Measurements from ENCODE around the gene UBAC1.
A peak's percentile ranks its signal among the peaks of the same experiment; 100 is the strongest.

UBAC1 gene

GRCh38 chr9:135907006-135907430 is 54.2 kb downstream of the UBAC1 start:
- peak overlapping the region; percentile 70 for H3K4me3 ChIP-seq (ENCODE audit: low read length)
- peaks cover 36% of the 10 kb centered on the region for H3K4me1 ChIP-seq (ENCODE audit: control insufficient read depth, insufficient read depth, low read length)

GRCh38 chr9:135906291-135907005 is 54.7 kb downstream of the UBAC1 start:
- Histone ChIP-seq H3K9me3 (replicated peaks; ENCODE audit: low read length) (no peaks in the 10 kb centered on the region), H3K4me1 (ENCODE audit: control insufficient read depth, insufficient read depth, low read length) (peaks cover 36% of the 10 kb centered on the region), H3K36me3 (ENCODE audit: insufficient read depth, low read length) (peaks cover 19% of the 10 kb centered on the region), H3K27me3 (ENCODE audit: control insufficient read depth, insufficient read depth, low read length) (no peaks in the 10 kb centered on the region), H3K4me3 (ENCODE audit: low read length) (peak overlapping the region; percentile 70), H3K9ac (ENCODE audit: low read depth, low read length) (peak overlapping the region; percentile 52), H3K4me2 (ENCODE audit: low read length) (peak overlapping the region; percentile 87)

More at GRCh38 chr9:135907006-135907430, 54.2 kb downstream of the UBAC1 start:
- H3K27me3 ChIP-seq (ENCODE audit: control insufficient read depth, insufficient read depth, low read length): no peaks in the 10 kb centered on the region
- H3K4me2 ChIP-seq (ENCODE audit: low read length): peak overlapping the region; percentile 87
- no peaks in the 10 kb centered on the region for H3K9me3 ChIP-seq (replicated peaks; ENCODE audit: low read length)
- peak overlapping the region; percentile 56 for H3K9ac ChIP-seq (ENCODE audit: low read depth, low read length)
- H3K36me3 ChIP-seq (ENCODE audit: insufficient read depth, low read length): peaks cover 25% of the 10 kb centered on the region

GRCh38 chr9:135905380-135906258 is 55.6 kb downstream of the UBAC1 start:
- Histone ChIP-seq H3K4me3 (ENCODE audit: low read length) (peak overlapping the region; percentile 70), H3K9ac (ENCODE audit: low read depth, low read length) (peak overlapping the region; percentile 52), H3K9me3 (replicated peaks; ENCODE audit: low read length) (no peaks in the 10 kb centered on the region), H3K36me3 (ENCODE audit: insufficient read depth, low read length) (peaks cover 11% of the 10 kb centered on the region), H3K27me3 (ENCODE audit: control insufficient read depth, insufficient read depth, low read length) (no peaks in the 10 kb centered on the region), H3K4me2 (ENCODE audit: low read length) (peak overlapping the region; percentile 87), H3K4me1 (ENCODE audit: control insufficient read depth, insufficient read depth, low read length) (peaks cover 36% of the 10 kb centered on the region)

- Histone ChIP-seq H3K4me3 (ENCODE audit: low read length) (no peak overlapping the region), H3K9ac (ENCODE audit: low read depth, low read length) (no peak overlapping the region), H3K27me3 (ENCODE audit: control insufficient read depth, insufficient read depth, low read length) (no peaks in the 10 kb centered on the region), H3K4me1 (ENCODE audit: control insufficient read depth, insufficient read depth, low read length) (peaks cover 31% of the 10 kb centered on the region), H3K4me2 (ENCODE audit: low read length) (no peak overlapping the region), H3K36me3 (ENCODE audit: insufficient read depth, low read length) (peaks cover 4% of the 10 kb centered on the region), H3K9me3 (replicated peaks; ENCODE audit: low read length) (no peaks in the 10 kb centered on the region)
Observed at GRCh38 chr9:135903786-135904520, 57.2 kb downstream of the UBAC1 start.

- peaks cover 24% of the 10 kb centered on the region for H3K4me1 ChIP-seq (ENCODE audit: control insufficient read depth, insufficient read depth, low read length)
- no peak overlapping the region for H3K4me2 ChIP-seq (ENCODE audit: low read length)
- no peaks in the 10 kb centered on the region for H3K9me3 ChIP-seq (replicated peaks; ENCODE audit: low read length)
- H3K4me3 ChIP-seq (ENCODE audit: low read length): no peak overlapping the region
- no peak overlapping the region for H3K9ac ChIP-seq (ENCODE audit: low read depth, low read length)
- H3K36me3 ChIP-seq (ENCODE audit: insufficient read depth, low read length): peaks cover 4% of the 10 kb centered on the region
- no peaks in the 10 kb centered on the region for H3K27me3 ChIP-seq (ENCODE audit: control insufficient read depth, insufficient read depth, low read length)
Observed at GRCh38 chr9:135903358-135903656, 57.9 kb downstream of the UBAC1 start.

- H3K9me3 ChIP-seq (replicated peaks; ENCODE audit: low read length): no peaks in the 10 kb centered on the region
- H3K4me1 ChIP-seq (ENCODE audit: control insufficient read depth, insufficient read depth, low read length): peaks cover 21% of the 10 kb centered on the region
- peaks cover 4% of the 10 kb centered on the region for H3K36me3 ChIP-seq (ENCODE audit: insufficient read depth, low read length)
- no peak overlapping the region for H3K4me3 ChIP-seq (ENCODE audit: low read length)
- no peaks in the 10 kb centered on the region for H3K27me3 ChIP-seq (ENCODE audit: control insufficient read depth, insufficient read depth, low read length)
- no peak overlapping the region for H3K9ac ChIP-seq (ENCODE audit: low read depth, low read length)
- H3K4me2 ChIP-seq (ENCODE audit: low read length): no peak overlapping the region
Observed at GRCh38 chr9:135902655-135903357, 58.4 kb downstream of the UBAC1 start.

- peaks cover 21% of the 10 kb centered on the region for H3K4me1 ChIP-seq (ENCODE audit: control insufficient read depth, insufficient read depth, low read length)
- H3K9me3 ChIP-seq (replicated peaks; ENCODE audit: low read length): no peaks in the 10 kb centered on the region
- H3K27me3 ChIP-seq (ENCODE audit: control insufficient read depth, insufficient read depth, low read length): no peaks in the 10 kb centered on the region
- peaks cover 4% of the 10 kb centered on the region for H3K36me3 ChIP-seq (ENCODE audit: insufficient read depth, low read length)
- no peak overlapping the region for H3K4me2 ChIP-seq (ENCODE audit: low read length)
- no peak overlapping the region for H3K9ac ChIP-seq (ENCODE audit: low read depth, low read length)
- H3K4me3 ChIP-seq (ENCODE audit: low read length): no peak overlapping the region
Observed at GRCh38 chr9:135901826-135902225, 59.3 kb downstream of the UBAC1 start.

- Histone ChIP-seq H3K9me3 (replicated peaks; ENCODE audit: low read length) (no peaks in the 10 kb centered on the region), H3K9ac (ENCODE audit: low read depth, low read length) (no peak overlapping the region), H3K4me3 (ENCODE audit: low read length) (no peak overlapping the region), H3K36me3 (ENCODE audit: insufficient read depth, low read length) (peaks cover 4% of the 10 kb centered on the region), H3K4me1 (ENCODE audit: control insufficient read depth, insufficient read depth, low read length) (peaks cover 20% of the 10 kb centered on the region), H3K4me2 (ENCODE audit: low read length) (no peak overlapping the region), H3K27me3 (ENCODE audit: control insufficient read depth, insufficient read depth, low read length) (no peaks in the 10 kb centered on the region)
Observed at GRCh38 chr9:135901031-135901758, 60.0 kb downstream of the UBAC1 start.

- Histone ChIP-seq H3K9me3 (replicated peaks; ENCODE audit: low read length) (no peaks in the 10 kb centered on the region), H3K36me3 (ENCODE audit: insufficient read depth, low read length) (no peaks in the 10 kb centered on the region), H3K27me3 (ENCODE audit: control insufficient read depth, insufficient read depth, low read length) (no peaks in the 10 kb centered on the region), H3K4me3 (ENCODE audit: low read length) (no peak overlapping the region), H3K9ac (ENCODE audit: low read depth, low read length) (no peak overlapping the region), H3K4me2 (ENCODE audit: low read length) (no peak overlapping the region), H3K4me1 (ENCODE audit: control insufficient read depth, insufficient read depth, low read length) (no peaks in the 10 kb centered on the region)
Observed at GRCh38 chr9:135898634-135899407, 62.4 kb downstream of the UBAC1 start.

- Histone ChIP-seq H3K27me3 (ENCODE audit: control insufficient read depth, insufficient read depth, low read length) (no peaks in the 10 kb centered on the region), H3K36me3 (ENCODE audit: insufficient read depth, low read length) (no peaks in the 10 kb centered on the region), H3K9ac (ENCODE audit: low read depth, low read length) (no peak overlapping the region), H3K4me1 (ENCODE audit: control insufficient read depth, insufficient read depth, low read length) (no peaks in the 10 kb centered on the region), H3K9me3 (replicated peaks; ENCODE audit: low read length) (no peaks in the 10 kb centered on the region), H3K4me2 (ENCODE audit: low read length) (no peak overlapping the region), H3K4me3 (ENCODE audit: low read length) (no peak overlapping the region)
Observed at GRCh38 chr9:135896626-135897025, 64.5 kb downstream of the UBAC1 start.
